ENCODE results near the gene SLC25A25.

- TF ChIP-seq EP300 (IDR thresholded peaks at IDR 0.05; ENCODE audit: borderline replicate concordance) = no peak
- TF ChIP-seq RAD21 (IDR thresholded peaks at IDR 0.05; ENCODE audit: low read depth) = no peak
- TF ChIP-seq TCF12 (IDR thresholded peaks at IDR 0.05; ENCODE audit: low read depth) = no peak
- TF ChIP-seq TAF1 (IDR thresholded peaks at IDR 0.05; ENCODE audit: low read depth) = no peak
- TF ChIP-seq REST (IDR thresholded peaks at IDR 0.05; ENCODE audit: low read depth) = no peak
Observed at GRCh38 chr9:128106940-128107467, 39.0 kb downstream of the SLC25A25 start.
